Retinal pigment epithelial cell (primary cell): ENCODE measurements around the gene PROM1.

Experiments used
- DNase-seq: peaks from one replicate; pipeline ENCODE4 v3.0.0-alpha.2; 2010; ENCODE audit warnings: low read depth
- H3K4me3 ChIP-seq: 2 replicates; pipeline ENCODE4 v1.5.1; 2011; ENCODE audit warnings: mild to moderate bottlenecking, low read length, control low read depth, moderate library complexity
- CTCF ChIP-seq: conservative IDR thresholded peaks from 2 replicates; pipeline ENCODE4 v1.5.1; 2011; ENCODE audit warnings: low read depth, low read length, control low read depth, inconsistent platforms

Gene PROM1

GRCh38 chr4:16021804-16022560 lies 61.8 kb downstream of the PROM1 start:
- no peak overlapping the region for H3K4me3 ChIP-seq
- DNase-seq, result no peak
- no peak for TF ChIP-seq CTCF

- no peak for TF ChIP-seq CTCF
- no peak for DNase-seq
- no peak overlapping the region for H3K4me3 ChIP-seq
Observed at GRCh38 chr4:16019649-16020048, 64.2 kb downstream of the PROM1 start.

GRCh38 chr4:16018841-16019240 lies 65.0 kb downstream of the PROM1 start:
- DNase-seq, result no peak
- TF ChIP-seq CTCF, result no peak
- no peak overlapping the region for H3K4me3 ChIP-seq

GRCh38 chr4:16018061-16018676 lies 65.7 kb downstream of the PROM1 start:
- no peak overlapping the region for H3K4me3 ChIP-seq
- no peak for DNase-seq
- no peak for TF ChIP-seq CTCF

- no peak for TF ChIP-seq CTCF
- DNase-seq, result no peak
- H3K4me3 ChIP-seq, result no peak overlapping the region
Observed at GRCh38 chr4:16016536-16016935, 67.3 kb downstream of the PROM1 start.

GRCh38 chr4:16011173-16011572 lies 72.7 kb downstream of the PROM1 start:
- TF ChIP-seq CTCF, result no peak
- no peak overlapping the region for H3K4me3 ChIP-seq
- DNase-seq, result no peak

GRCh38 chr4:16009153-16009552 lies 74.7 kb downstream of the PROM1 start:
- H3K4me3 ChIP-seq, result no peak overlapping the region

More at GRCh38 chr4:16009153-16009552, 74.7 kb downstream of the PROM1 start:
- TF ChIP-seq CTCF, result no peak
- DNase-seq, result no peak
